SK-N-SH (cell line): Measurements from ENCODE around the gene MARCHF5. TPM values are rescaled to one million over a fixed set of nuclear protein-coding genes. Genes with fewer than 3 reads are reported as not detected.

ENCODE experiments used
- CTCF ChIA-PET: fragments of 300-600, 350-600 bp; formaldehyde crosslinking; extraction: SDS; loops from one replicate; lab custom pipeline; 2021; lab: Yijun Ruan, JAX
- POLR2A ChIA-PET: fragments of 350-600 bp; sonication (Branson Sonifier 250); formaldehyde crosslinking; extraction: SDS; loops from one replicate; lab custom pipeline; 2020; ENCODE audit warnings: antibody characterized with exemption, inconsistent platforms; lab: Yijun Ruan, JAX
- DNase-seq: peaks from one replicate; pipeline ENCODE4 v3.0.0; 2012
- H2AFZ ChIP-seq: fragments of 200-600 bp; sonication (generic); 2 replicates; pipeline ENCODE4 v1.8.1; 2016; ENCODE audit warnings: antibody characterized with exemption, mild to moderate bottlenecking, low read depth
- H3F3A ChIP-seq: fragments of 200-600 bp; sonication (generic); replicated peaks from 2 replicates; pipeline ENCODE3; 2016; ENCODE audit warnings: antibody characterized with exemption, mild to moderate bottlenecking; ENCODE audit not compliant: insufficient read depth
- H3K27ac ChIP-seq, 2 experiments: fragments of 200-500 bp in 1 of 2; fragments of 200-600 bp in 1 of 2; sonication (Bioruptor generic) in 1 of 2; sonication (generic), shearing (Covaris generic) in 1 of 2; 2 replicates each; pipeline versions ENCODE4 v1.5.1 to v1.6.1; 2014 to 2016; ENCODE audit warnings: low read depth in 2 of 2, inconsistent platforms in 1 of 2, low read length in 1 of 2, mild to moderate bottlenecking in 1 of 2, mixed read lengths in 1 of 2
- H3K27me3 ChIP-seq: fragments of 200-600 bp; sonication (generic), shearing (Covaris generic); 2 replicates; pipeline ENCODE4 v1.6.1; 2016; ENCODE audit warnings: mixed run types; ENCODE audit not compliant: insufficient read depth
- H3K36me3 ChIP-seq, 2 experiments: fragments of 200-500 bp in 1 of 2; fragments of 200-600 bp in 1 of 2; sonication (Bioruptor generic) in 1 of 2; sonication (generic) in 1 of 2; replicated peaks in 1 of 2; 2 replicates each; pipeline versions ENCODE3 to v1.5.1; 2014 to 2016; ENCODE audit warnings: low read length in 1 of 2, mild to moderate bottlenecking in 1 of 2; ENCODE audit not compliant: insufficient read depth in 2 of 2, control insufficient read depth in 1 of 2
- H3K4me1 ChIP-seq, 2 experiments: fragments of 200-500 bp in 1 of 2; fragments of 200-600 bp in 1 of 2; sonication (Bioruptor generic) in 1 of 2; sonication (generic), shearing (Covaris generic) in 1 of 2; 2 replicates each; pipeline versions ENCODE4 v1.5.1 to v1.6.1; 2014 to 2016; ENCODE audit warnings: low read depth in 1 of 2, low read length in 1 of 2, mixed run types in 1 of 2; ENCODE audit not compliant: insufficient read depth in 2 of 2, control insufficient read depth in 1 of 2
- H3K4me2 ChIP-seq: fragments of 200-600 bp; sonication (generic), shearing (Covaris generic); 2 replicates; pipeline ENCODE4 v1.6.1; 2017; ENCODE audit warnings: mixed run types
- H3K4me3 ChIP-seq, 2 experiments: fragments of 200-500 bp in 1 of 2; fragments of 200-600 bp in 1 of 2; sonication (Bioruptor generic) in 1 of 2; sonication (generic), shearing (Covaris generic) in 1 of 2; 2 replicates each; pipeline versions ENCODE4 v1.5.1 to v1.8.1; 2014 to 2016; ENCODE audit warnings: low read depth in 2 of 2, inconsistent platforms in 1 of 2, low read length in 1 of 2, mild to moderate bottlenecking in 1 of 2, mixed read lengths in 1 of 2, moderate library complexity in 1 of 2
- H3K79me2 ChIP-seq: fragments of 200-600 bp; sonication (generic); 2 replicates; pipeline ENCODE4 v1.8.1; 2017; ENCODE audit warnings: mild to moderate bottlenecking; ENCODE audit not compliant: insufficient read depth
- H3K9ac ChIP-seq: fragments of 200-600 bp; sonication (generic); 2 replicates; pipeline ENCODE4 v1.6.1; 2017; ENCODE audit warnings: mixed run types
- H3K9me2 ChIP-seq: fragments of 200-600 bp; sonication (generic); 2 replicates; pipeline ENCODE4 v1.6.1; 2017; ENCODE audit warnings: mixed run types
- H3K9me3 ChIP-seq: fragments of 200-600 bp; sonication (generic); 2 replicates; pipeline ENCODE4 v1.6.1; 2017; ENCODE audit warnings: mixed run types, mild to moderate bottlenecking, moderate library complexity
- H4K20me1 ChIP-seq: fragments of 200-600 bp; sonication (generic); 2 replicates; pipeline ENCODE4 v1.6.1; 2017; ENCODE audit warnings: mild to moderate bottlenecking, mixed run types; ENCODE audit not compliant: insufficient read depth
- ELF1 ChIP-seq: IDR thresholded peaks from 2 replicates; pipeline ENCODE4 v1.4.0; 2012
- EP300 ChIP-seq, 2 experiments: IDR thresholded peaks; 2 replicates each; pipeline versions ENCODE4 v1.4.0 to v1.6.1; 2012; ENCODE audit warnings: borderline replicate concordance in 1 of 2, low read depth in 1 of 2, low read length in 1 of 2
- EZH2phosphoT487 ChIP-seq: fragments of 200-600 bp; sonication (generic); IDR thresholded peaks from 2 replicates; pipeline ENCODE4 v1.6.1; 2017; ENCODE audit warnings: low read depth, mixed run types, mild to moderate bottlenecking, antibody characterized with exemption, moderate library complexity, borderline replicate concordance
- MEF2A ChIP-seq: IDR thresholded peaks from 2 replicates; pipeline ENCODE4 v1.4.0; 2012; ENCODE audit warnings: low read depth, borderline replicate concordance
- NFIC ChIP-seq: IDR thresholded peaks from 2 replicates; pipeline ENCODE4 v1.4.0; 2012; ENCODE audit warnings: borderline replicate concordance
- NRF1 ChIP-seq: IDR thresholded peaks from 2 replicates; pipeline ENCODE4 v1.6.1; 2012; ENCODE audit warnings: low read depth, mild to moderate bottlenecking, low read length
- PBX3 ChIP-seq: IDR thresholded peaks from 2 replicates; pipeline ENCODE4; 2012
- RAD21 ChIP-seq: IDR thresholded peaks from 2 replicates; pipeline ENCODE4 v1.6.1; 2012; ENCODE audit warnings: mild to moderate bottlenecking, low read length
- RFX5 ChIP-seq: IDR thresholded peaks from 2 replicates; pipeline ENCODE4 v1.6.1; 2012; ENCODE audit warnings: mild to moderate bottlenecking, improper control_type of control experiment, low read length
- RXRA ChIP-seq: IDR thresholded peaks from 2 replicates; pipeline ENCODE4 v1.4.0; 2012; ENCODE audit warnings: low read depth, mild to moderate bottlenecking, borderline replicate concordance
- TAF1 ChIP-seq: IDR thresholded peaks from 2 replicates; pipeline ENCODE4 v1.6.1; 2012; ENCODE audit warnings: low read depth, mild to moderate bottlenecking, low read length, moderate library complexity, borderline replicate concordance
- TCF12 ChIP-seq: IDR thresholded peaks from 2 replicates; pipeline ENCODE4 v1.4.0; 2012
- USF2 ChIP-seq: fragments of 150-350 bp; IDR thresholded peaks from 2 replicates; pipeline ENCODE4 v1.6.1; 2017; ENCODE audit warnings: antibody characterized with exemption, low read length, low read depth, borderline replicate concordance
- YY1 ChIP-seq: IDR thresholded peaks from 2 replicates; pipeline ENCODE4 v1.4.0; 2012; ENCODE audit warnings: low read depth, mild to moderate bottlenecking
- polyA plus RNA-seq, 3 experiments: library from polyadenylated mRNA; depleted of rRNA; stranded (reverse); fragments of >200 nt; gene quantifications; 2 replicates each; pipeline ENCODE4 v1.2.3, GENCODE V29; 2012
- TF ChIP-seq, protein P1 (sequence below): fragments of 200-600 bp; sonication (generic); IDR thresholded peaks from 2 replicates; pipeline ENCODE4 v1.6.1; 2017; ENCODE audit warnings: antibody characterized with exemption, mild to moderate bottlenecking, moderate library complexity
- TF ChIP-seq, protein P2 (sequence below): IDR thresholded peaks from 2 replicates; pipeline ENCODE4 v1.4.0; 2012; ENCODE audit warnings: low read depth, borderline replicate concordance
- TF ChIP-seq, protein P3 (sequence below): IDR thresholded peaks from 2 replicates; pipeline ENCODE4 v1.4.0; 2012; ENCODE audit warnings: low read depth
- TF ChIP-seq, protein P4 (sequence below): IDR thresholded peaks from 2 replicates; pipeline ENCODE4 v1.6.1; 2012; ENCODE audit warnings: mild to moderate bottlenecking, low read depth, low read length, moderate library complexity

MARCHF5 gene
- polyA plus RNA-seq, 1 of the 3 experiments (the other 2 are of a cell fraction): 24.2 TPM

GRCh38 chr10:92265687-92266258 lies 25.2 kb upstream of the MARCHF5 start (continued):
- TF ChIP-seq, protein P1, sequence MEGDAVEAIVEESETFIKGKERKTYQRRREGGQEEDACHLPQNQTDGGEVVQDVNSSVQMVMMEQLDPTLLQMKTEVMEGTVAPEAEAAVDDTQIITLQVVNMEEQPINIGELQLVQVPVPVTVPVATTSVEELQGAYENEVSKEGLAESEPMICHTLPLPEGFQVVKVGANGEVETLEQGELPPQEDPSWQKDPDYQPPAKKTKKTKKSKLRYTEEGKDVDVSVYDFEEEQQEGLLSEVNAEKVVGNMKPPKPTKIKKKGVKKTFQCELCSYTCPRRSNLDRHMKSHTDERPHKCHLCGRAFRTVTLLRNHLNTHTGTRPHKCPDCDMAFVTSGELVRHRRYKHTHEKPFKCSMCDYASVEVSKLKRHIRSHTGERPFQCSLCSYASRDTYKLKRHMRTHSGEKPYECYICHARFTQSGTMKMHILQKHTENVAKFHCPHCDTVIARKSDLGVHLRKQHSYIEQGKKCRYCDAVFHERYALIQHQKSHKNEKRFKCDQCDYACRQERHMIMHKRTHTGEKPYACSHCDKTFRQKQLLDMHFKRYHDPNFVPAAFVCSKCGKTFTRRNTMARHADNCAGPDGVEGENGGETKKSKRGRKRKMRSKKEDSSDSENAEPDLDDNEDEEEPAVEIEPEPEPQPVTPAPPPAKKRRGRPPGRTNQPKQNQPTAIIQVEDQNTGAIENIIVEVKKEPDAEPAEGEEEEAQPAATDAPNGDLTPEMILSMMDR: no peak
- TF ChIP-seq USF2 (no peak), RAD21 (no peak), PBX3 (no peak), RXRA (no peak)

DNA sequence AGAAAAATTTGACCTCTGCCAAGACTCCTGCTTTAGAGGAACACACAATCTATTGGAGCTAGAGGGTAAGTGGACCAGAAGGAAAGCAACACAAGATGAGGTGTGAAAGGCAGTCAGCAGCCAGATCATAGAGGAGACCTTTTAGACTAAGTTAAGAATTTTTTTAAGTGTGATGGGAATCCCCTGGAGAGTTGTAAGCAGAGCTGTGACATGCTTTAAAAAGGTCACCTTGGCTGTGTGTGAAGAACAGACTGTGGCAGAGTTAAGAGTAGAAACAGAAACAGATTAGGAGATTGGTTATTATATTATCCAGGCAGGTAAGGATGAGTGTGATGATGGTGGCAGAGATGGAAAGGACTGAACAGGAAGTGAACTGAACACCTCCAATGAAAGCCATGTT lies 23.6 kb upstream of the MARCHF5 start:
- Histone ChIP-seq H3K4me3 (no peak overlapping the region), H3K9me3 (no peaks in the 10 kb centered on the region), H4K20me1 (no peaks in the 10 kb centered on the region), H3K9me2 (no peaks in the 10 kb centered on the region), H3K27me3 (no peaks in the 10 kb centered on the region), H3K36me3 (no peaks in the 10 kb centered on the region), H3K27ac (no peak overlapping the region), H2AFZ (no peak overlapping the region), H3K4me1 (no peaks in the 10 kb centered on the region), H3K79me2 (no peaks in the 10 kb centered on the region), H3F3A (no peaks in the 10 kb centered on the region), H3K9ac (no peak overlapping the region), H3K4me2 (no peak overlapping the region)
- ChIA-PET CTCF (interaction anchor here (2.5 kb wide), 1 partner anchor 24 kb away, joined by 7 read pairs; the partner anchor contains the start of genes CPEB3 and MARCHF5), POLR2A (no interaction called here)
- DNase-seq: no peak
- TF ChIP-seq, protein P1: no peak
- TF ChIP-seq MEF2A (no peak), EZH2phosphoT487 (no peak), RXRA (no peak), NFIC (no peak), TAF1 (no peak), TCF12 (no peak), YY1 (no peak), NRF1 (no peak), ELF1 (no peak), RFX5 (no peak), EP300 (IDR thresholded peaks at IDR 0.05; ENCODE audit: borderline replicate concordance in 1 of 2, low read depth in 1 of 2, low read length in 1 of 2) (no peak)
- TF ChIP-seq, protein P2, sequence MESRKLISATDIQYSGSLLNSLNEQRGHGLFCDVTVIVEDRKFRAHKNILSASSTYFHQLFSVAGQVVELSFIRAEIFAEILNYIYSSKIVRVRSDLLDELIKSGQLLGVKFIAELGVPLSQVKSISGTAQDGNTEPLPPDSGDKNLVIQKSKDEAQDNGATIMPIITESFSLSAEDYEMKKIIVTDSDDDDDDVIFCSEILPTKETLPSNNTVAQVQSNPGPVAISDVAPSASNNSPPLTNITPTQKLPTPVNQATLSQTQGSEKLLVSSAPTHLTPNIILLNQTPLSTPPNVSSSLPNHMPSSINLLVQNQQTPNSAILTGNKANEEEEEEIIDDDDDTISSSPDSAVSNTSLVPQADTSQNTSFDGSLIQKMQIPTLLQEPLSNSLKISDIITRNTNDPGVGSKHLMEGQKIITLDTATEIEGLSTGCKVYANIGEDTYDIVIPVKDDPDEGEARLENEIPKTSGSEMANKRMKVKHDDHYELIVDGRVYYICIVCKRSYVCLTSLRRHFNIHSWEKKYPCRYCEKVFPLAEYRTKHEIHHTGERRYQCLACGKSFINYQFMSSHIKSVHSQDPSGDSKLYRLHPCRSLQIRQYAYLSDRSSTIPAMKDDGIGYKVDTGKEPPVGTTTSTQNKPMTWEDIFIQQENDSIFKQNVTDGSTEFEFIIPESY: no peak
- TF ChIP-seq, protein P3, sequence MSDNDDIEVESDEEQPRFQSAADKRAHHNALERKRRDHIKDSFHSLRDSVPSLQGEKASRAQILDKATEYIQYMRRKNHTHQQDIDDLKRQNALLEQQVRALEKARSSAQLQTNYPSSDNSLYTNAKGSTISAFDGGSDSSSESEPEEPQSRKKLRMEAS: no peak
- TF ChIP-seq, protein P4, sequence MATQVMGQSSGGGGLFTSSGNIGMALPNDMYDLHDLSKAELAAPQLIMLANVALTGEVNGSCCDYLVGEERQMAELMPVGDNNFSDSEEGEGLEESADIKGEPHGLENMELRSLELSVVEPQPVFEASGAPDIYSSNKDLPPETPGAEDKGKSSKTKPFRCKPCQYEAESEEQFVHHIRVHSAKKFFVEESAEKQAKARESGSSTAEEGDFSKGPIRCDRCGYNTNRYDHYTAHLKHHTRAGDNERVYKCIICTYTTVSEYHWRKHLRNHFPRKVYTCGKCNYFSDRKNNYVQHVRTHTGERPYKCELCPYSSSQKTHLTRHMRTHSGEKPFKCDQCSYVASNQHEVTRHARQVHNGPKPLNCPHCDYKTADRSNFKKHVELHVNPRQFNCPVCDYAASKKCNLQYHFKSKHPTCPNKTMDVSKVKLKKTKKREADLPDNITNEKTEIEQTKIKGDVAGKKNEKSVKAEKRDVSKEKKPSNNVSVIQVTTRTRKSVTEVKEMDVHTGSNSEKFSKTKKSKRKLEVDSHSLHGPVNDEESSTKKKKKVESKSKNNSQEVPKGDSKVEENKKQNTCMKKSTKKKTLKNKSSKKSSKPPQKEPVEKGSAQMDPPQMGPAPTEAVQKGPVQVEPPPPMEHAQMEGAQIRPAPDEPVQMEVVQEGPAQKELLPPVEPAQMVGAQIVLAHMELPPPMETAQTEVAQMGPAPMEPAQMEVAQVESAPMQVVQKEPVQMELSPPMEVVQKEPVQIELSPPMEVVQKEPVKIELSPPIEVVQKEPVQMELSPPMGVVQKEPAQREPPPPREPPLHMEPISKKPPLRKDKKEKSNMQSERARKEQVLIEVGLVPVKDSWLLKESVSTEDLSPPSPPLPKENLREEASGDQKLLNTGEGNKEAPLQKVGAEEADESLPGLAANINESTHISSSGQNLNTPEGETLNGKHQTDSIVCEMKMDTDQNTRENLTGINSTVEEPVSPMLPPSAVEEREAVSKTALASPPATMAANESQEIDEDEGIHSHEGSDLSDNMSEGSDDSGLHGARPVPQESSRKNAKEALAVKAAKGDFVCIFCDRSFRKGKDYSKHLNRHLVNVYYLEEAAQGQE: no peak
